Renal cortical epithelial cell (primary cell): ENCODE data around the gene C1QTNF1. TPM values are rescaled to one million over a fixed set of nuclear protein-coding genes. Genes with fewer than 3 reads are reported as not detected.
"Not testable (repeated sequence)": the region's sequence is repeated elsewhere in the genome, so short reads cannot be mapped to it uniquely, and the experiment has no call there.

Experiments used
- DNase-seq: peaks from one replicate; pipeline ENCODE4 v3.0.0-alpha.2; 2011; ENCODE audit warnings: low read depth
- total RNA-seq: library from RNA; depleted of rRNA; stranded (reverse); fragments of >200 nt; gene quantifications from 2 replicates; pipeline ENCODE4 v1.2.3, GENCODE V29; 2014

C1QTNF1 gene
- total RNA-seq, 1 donor from 2014 or later = 26.1 TPM

GRCh38 chr17:79053251-79053925, 29.4 kb downstream of the C1QTNF1 start:
- DNase-seq = no peak

GRCh38 chr17:79054200-79054960, 30.4 kb downstream of the C1QTNF1 start:
- no peak for DNase-seq

GRCh38 chr17:79055197-79055596, 31.2 kb downstream of the C1QTNF1 start:
- no peak for DNase-seq

- DNase-seq = no peak
Observed at GRCh38 chr17:79057737-79058385, 33.9 kb downstream of the C1QTNF1 start.

- no peak for DNase-seq
Observed at GRCh38 chr17:79062691-79063090, 38.7 kb downstream of the C1QTNF1 start.

GRCh38 chr17:79064026-79064425, 40.1 kb downstream of the C1QTNF1 start:
- no peak for DNase-seq

- DNase-seq = peak; percentile 21
Observed at GRCh38 chr17:79065105-79065670, 41.2 kb downstream of the C1QTNF1 start.

GRCh38 chr17:79066963-79067362, 43.0 kb downstream of the C1QTNF1 start:
- DNase-seq = no peak

- no peak for DNase-seq
Observed at GRCh38 chr17:79070266-79070880, 46.4 kb downstream of the C1QTNF1 start.

GRCh38 chr17:79071161-79071740, 47.3 kb downstream of the C1QTNF1 start:
- no peak for DNase-seq

- no peak for DNase-seq
Observed at GRCh38 chr17:79072544-79072943, 48.6 kb downstream of the C1QTNF1 start.

- DNase-seq = no peak
Observed at GRCh38 chr17:79073016-79073705, 49.2 kb downstream of the C1QTNF1 start.

- DNase-seq = no peak
Observed at GRCh38 chr17:79073706-79074088, 49.7 kb downstream of the C1QTNF1 start.

GRCh38 chr17:79074121-79074648, 50.2 kb downstream of the C1QTNF1 start:
- DNase-seq = not testable (repeated sequence)

- DNase-seq = peak; percentile 86
Observed at GRCh38 chr17:79074649-79075445, 50.9 kb downstream of the C1QTNF1 start, which contains the start of gene ENGASE. TSS of gene ENGASE (plus strand) at chr17:79074824. CDS start at chr17:79074945, 121 bp downstream.

GRCh38 chr17:79075446-79075750, 51.4 kb downstream of the C1QTNF1 start:
- no peak for DNase-seq

- DNase-seq = no peak
Observed at GRCh38 chr17:79075861-79076406, 52.0 kb downstream of the C1QTNF1 start.

- no peak for DNase-seq
Observed at GRCh38 chr17:79077587-79077986, 53.6 kb downstream of the C1QTNF1 start.

- DNase-seq = no peak
Observed at GRCh38 chr17:79078476-79079190, 54.7 kb downstream of the C1QTNF1 start.
